NB4 (cell line): Measurements from ENCODE around the gene CDPF1.

ENCODE experiments used
- TF ChIP-seq, protein P1 (sequence below): IDR thresholded peaks from one replicate; pipeline ENCODE4 v1.5.1; 2012; ENCODE audit warnings: low read depth, low read length
- TF ChIP-seq, protein P2 (sequence below): IDR thresholded peaks from 2 replicates; pipeline ENCODE4 v1.6.1; 2011; ENCODE audit warnings: low read depth, low read length

DNA sequence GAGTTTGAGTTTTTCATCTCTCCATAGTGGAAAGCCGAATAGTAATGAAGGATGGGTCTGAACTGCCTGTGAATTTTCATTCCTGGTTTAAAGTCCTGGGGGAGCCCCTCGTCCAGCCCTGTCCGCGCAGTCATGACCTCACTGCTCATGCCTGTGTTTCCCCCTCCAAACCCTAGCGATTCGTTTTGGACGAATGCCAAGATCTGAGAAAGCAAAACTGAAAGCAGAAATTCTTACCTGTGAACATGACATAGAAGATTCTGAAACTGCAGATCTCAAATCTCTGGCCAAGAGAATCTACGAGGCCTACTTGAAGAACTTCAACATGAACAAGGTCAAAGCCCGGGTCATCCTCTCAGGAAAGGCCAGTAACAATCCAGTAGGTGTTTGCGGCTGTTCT is 30.5 kb downstream of the CDPF1 start:
- TF ChIP-seq, protein P1, sequence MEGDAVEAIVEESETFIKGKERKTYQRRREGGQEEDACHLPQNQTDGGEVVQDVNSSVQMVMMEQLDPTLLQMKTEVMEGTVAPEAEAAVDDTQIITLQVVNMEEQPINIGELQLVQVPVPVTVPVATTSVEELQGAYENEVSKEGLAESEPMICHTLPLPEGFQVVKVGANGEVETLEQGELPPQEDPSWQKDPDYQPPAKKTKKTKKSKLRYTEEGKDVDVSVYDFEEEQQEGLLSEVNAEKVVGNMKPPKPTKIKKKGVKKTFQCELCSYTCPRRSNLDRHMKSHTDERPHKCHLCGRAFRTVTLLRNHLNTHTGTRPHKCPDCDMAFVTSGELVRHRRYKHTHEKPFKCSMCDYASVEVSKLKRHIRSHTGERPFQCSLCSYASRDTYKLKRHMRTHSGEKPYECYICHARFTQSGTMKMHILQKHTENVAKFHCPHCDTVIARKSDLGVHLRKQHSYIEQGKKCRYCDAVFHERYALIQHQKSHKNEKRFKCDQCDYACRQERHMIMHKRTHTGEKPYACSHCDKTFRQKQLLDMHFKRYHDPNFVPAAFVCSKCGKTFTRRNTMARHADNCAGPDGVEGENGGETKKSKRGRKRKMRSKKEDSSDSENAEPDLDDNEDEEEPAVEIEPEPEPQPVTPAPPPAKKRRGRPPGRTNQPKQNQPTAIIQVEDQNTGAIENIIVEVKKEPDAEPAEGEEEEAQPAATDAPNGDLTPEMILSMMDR = no peak
- TF ChIP-seq, protein P2, sequence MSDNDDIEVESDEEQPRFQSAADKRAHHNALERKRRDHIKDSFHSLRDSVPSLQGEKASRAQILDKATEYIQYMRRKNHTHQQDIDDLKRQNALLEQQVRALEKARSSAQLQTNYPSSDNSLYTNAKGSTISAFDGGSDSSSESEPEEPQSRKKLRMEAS = no peak
